Smooth muscle cell (in vitro differentiated cells): Measurements from ENCODE around the gene CD177. TPM values are rescaled to one million over a fixed set of nuclear protein-coding genes. Genes with fewer than 3 reads are reported as not detected.
"Not testable (repeated sequence)": the region's sequence is repeated elsewhere in the genome, so short reads cannot be mapped to it uniquely, and the experiment has no call there.

Experiments
- DNase-seq: peaks from one replicate; lab custom pipeline; 2025; ENCODE audit not compliant: unreplicated experiment; lab: John Stamatoyannopoulos, UW
- H2AFZ ChIP-seq: fragments of 200-600 bp; sonication (generic); 2 replicates; pipeline ENCODE4 v1.6.0; 2016; ENCODE audit warnings: antibody characterized with exemption, low read depth, mild to moderate bottlenecking
- H3F3A ChIP-seq: fragments of 200-600 bp; sonication (generic); 2 replicates; pipeline ENCODE4 v1.6.0; 2017; ENCODE audit warnings: antibody characterized with exemption, low read depth
- H3K27ac ChIP-seq: fragments of 200-600 bp; sonication (generic); 2 replicates; pipeline ENCODE4 v1.5.1; 2016; ENCODE audit warnings: low read depth, mild to moderate bottlenecking
- H3K27me3 ChIP-seq: fragments of 200-600 bp; sonication (generic); 2 replicates; pipeline ENCODE4 v1.6.1; 2016; ENCODE audit warnings: low read depth, mild to moderate bottlenecking
- H3K36me3 ChIP-seq: fragments of 200-600 bp; sonication (generic); 2 replicates; pipeline ENCODE4 v1.5.1; 2016; ENCODE audit warnings: low read depth
- H3K4me1 ChIP-seq: fragments of 200-600 bp; sonication (generic); 2 replicates; pipeline ENCODE4 v1.5.1; 2016; ENCODE audit warnings: low read depth
- H3K4me2 ChIP-seq: fragments of 200-600 bp; sonication (generic); 2 replicates; pipeline ENCODE4 v1.6.0; 2016; ENCODE audit warnings: mild to moderate bottlenecking
- H3K4me3 ChIP-seq: fragments of 200-600 bp; sonication (generic); 2 replicates; pipeline ENCODE4 v1.5.1; 2016; ENCODE audit warnings: mild to moderate bottlenecking
- H3K79me2 ChIP-seq: fragments of 200-600 bp; sonication (generic); 2 replicates; pipeline ENCODE4 v1.6.0; 2016; ENCODE audit warnings: low read depth, mild to moderate bottlenecking
- H3K9ac ChIP-seq: fragments of 200-600 bp; sonication (generic); 2 replicates; pipeline ENCODE4 v1.6.0; 2016; ENCODE audit warnings: low read depth
- H3K9me3 ChIP-seq: fragments of 200-600 bp; sonication (generic); replicated peaks from 2 replicates; pipeline ENCODE4 v1.5.1; 2016; ENCODE audit warnings: low read depth
- H4K20me1 ChIP-seq: fragments of 200-600 bp; sonication (generic); 2 replicates; pipeline ENCODE4 v1.6.0; 2016; ENCODE audit warnings: low read depth
- CTCF ChIP-seq: fragments of 200-600 bp; sonication (generic); IDR thresholded peaks from 2 replicates; pipeline ENCODE4 v1.5.1; 2017; ENCODE audit warnings: borderline replicate concordance, mild to moderate bottlenecking, antibody characterized with exemption; ENCODE audit not compliant: insufficient read depth, poor library complexity, severe bottlenecking
- WGBS: methylation state at CpG from one replicate; pipeline ENCODE4 v1.1.7; 2016; ENCODE audit warnings: low lambda C conversion rate; 5-methylcytosine and 5-hydroxymethylcytosine counted together
- polyA plus RNA-seq: library from polyadenylated mRNA; unstranded; fragments of >200 nt; fragmentation: Nextera tagmentation; extraction: Ambion mirVana; gene quantifications from 2 replicates; pipeline ENCODE4 v1.2.1, GENCODE V29; 2016
- total RNA-seq: library from RNA; depleted of rRNA; stranded (reverse); fragments of >200 nt; gene quantifications from 2 replicates; pipeline ENCODE4 v1.2.3, GENCODE V29; 2014

The CD177 gene
- total and polyA plus RNA-seq, 2 experiments from 2014 or later, result not detected

- WGBS, result 73% methylated on average over 10 of the region's 10 CpGs
- H3K4me3 ChIP-seq, result no peak overlapping the region
- no peak overlapping the region for H3K9ac ChIP-seq
Observed at GRCh38 chr19:43332058-43332922, 21.2 kb upstream of the CD177 start.

GRCh38 chr19:43336508-43336907 is 17.0 kb upstream of the CD177 start:
- not testable (repeated sequence) for H3K4me3 ChIP-seq, H3K9ac ChIP-seq, H2AFZ ChIP-seq, DNase-seq, H3K4me2 ChIP-seq, H3F3A ChIP-seq, H3K79me2 ChIP-seq, H3K9me3 ChIP-seq, H4K20me1 ChIP-seq, H3K27ac ChIP-seq, H3K27me3 ChIP-seq, H3K36me3 ChIP-seq, H3K4me1 ChIP-seq
- WGBS, result 96% methylated on average over 2 of the region's 2 CpGs

More at GRCh38 chr19:43332058-43332922, 21.2 kb upstream of the CD177 start:
- DNase-seq, result no peak
- Histone ChIP-seq H3K4me1 (no peaks in the 10 kb centered on the region), H3F3A (no peaks in the 10 kb centered on the region), H3K27me3 (no peaks in the 10 kb centered on the region), H2AFZ (no peak overlapping the region), H4K20me1 (no peaks in the 10 kb centered on the region), H3K4me2 (no peak overlapping the region), H3K79me2 (no peaks in the 10 kb centered on the region), H3K27ac (no peak overlapping the region), H3K9me3 (no peaks in the 10 kb centered on the region), H3K36me3 (no peaks in the 10 kb centered on the region)
- TF ChIP-seq CTCF, result no peak

GRCh38 chr19:43337737-43338136 is 15.7 kb upstream of the CD177 start:
- Histone ChIP-seq H2AFZ (no peak overlapping the region), H3K9me3 (no peaks in the 10 kb centered on the region), H3K36me3 (no peaks in the 10 kb centered on the region), H3K4me2 (no peak overlapping the region), H3K4me1 (no peaks in the 10 kb centered on the region), H3K79me2 (no peaks in the 10 kb centered on the region), H3K9ac (no peak overlapping the region), H3K4me3 (no peak overlapping the region), H3K27ac (no peak overlapping the region), H3K27me3 (no peaks in the 10 kb centered on the region), H3F3A (no peaks in the 10 kb centered on the region), H4K20me1 (no peaks in the 10 kb centered on the region)
- DNase-seq, result no peak
- TF ChIP-seq CTCF, result no peak
- 87% methylated on average over 8 of the region's 8 CpGs for WGBS

GRCh38 chr19:43338530-43338929 is 15.0 kb upstream of the CD177 start:
- Histone ChIP-seq H3K4me3 (no peak overlapping the region), H2AFZ (no peak overlapping the region), H3K79me2 (no peaks in the 10 kb centered on the region), H4K20me1 (no peaks in the 10 kb centered on the region), H3F3A (no peaks in the 10 kb centered on the region), H3K4me2 (no peak overlapping the region), H3K27ac (no peak overlapping the region), H3K27me3 (no peaks in the 10 kb centered on the region), H3K4me1 (no peaks in the 10 kb centered on the region), H3K9me3 (no peaks in the 10 kb centered on the region), H3K36me3 (no peaks in the 10 kb centered on the region), H3K9ac (no peak overlapping the region)
- TF ChIP-seq CTCF, result no peak
- no peak for DNase-seq
- 83% methylated on average over 5 of the region's 5 CpGs for WGBS

- not testable (repeated sequence) for H3K79me2 ChIP-seq, H3K9me3 ChIP-seq, H2AFZ ChIP-seq, H3K27me3 ChIP-seq, H3K4me2 ChIP-seq, H3K9ac ChIP-seq, H3K4me1 ChIP-seq, H3K36me3 ChIP-seq, H4K20me1 ChIP-seq, H3F3A ChIP-seq, H3K27ac ChIP-seq, DNase-seq, H3K4me3 ChIP-seq
- WGBS, result 80% methylated on average over 6 of the region's 6 CpGs
Observed at GRCh38 chr19:43339243-43339930, 14.1 kb upstream of the CD177 start.

GRCh38 chr19:43340101-43340500 is 13.4 kb upstream of the CD177 start:
- H3K9me3 ChIP-seq, H3K27me3 ChIP-seq, H3K79me2 ChIP-seq, H2AFZ ChIP-seq, DNase-seq, H3F3A ChIP-seq, H3K4me2 ChIP-seq, H4K20me1 ChIP-seq, H3K4me1 ChIP-seq, H3K27ac ChIP-seq, H3K4me3 ChIP-seq, H3K36me3 ChIP-seq, H3K9ac ChIP-seq: not testable (repeated sequence)
- 79% methylated on average over 2 of the region's 2 CpGs for WGBS
